Thyroid gland (tissue), 4 donors: ENCODE measurements around the gene CASQ1.

Source experiments
- CTCF ChIP-seq, 6 experiments: fragments of 200-600 bp in 3 of 6; fragments of 450-650 bp in 3 of 6; sonication (generic) in 3 of 6; IDR thresholded peaks; one replicate each; pipeline ENCODE4 v1.5.1; 2016 to 2019; ENCODE audit warnings: antibody characterized with exemption in 6 of 6, mild to moderate bottlenecking in 2 of 6, inconsistent platforms in 1 of 6, moderate library complexity in 1 of 6
- POLR2A ChIP-seq, 2 donors: fragments of 450-650 bp; IDR thresholded peaks; one replicate each; pipeline ENCODE4 v1.6.1; 2017; ENCODE audit warnings: antibody characterized with exemption in 2 of 2, mild to moderate bottlenecking in 2 of 2, moderate library complexity in 1 of 2

GRCh38 chr1:160239582-160240299 lies 49.4 kb downstream of the CASQ1 start:
- TF ChIP-seq CTCF (IDR thresholded peaks at IDR 0.05) (no peak), POLR2A (IDR thresholded peaks at IDR 0.05) (no peak)
